GM23338 (cell line): ENCODE data around the gene MRAP. TPM values are rescaled to one million over a fixed set of nuclear protein-coding genes. Genes with fewer than 3 reads are reported as not detected.

Experiments
- ATAC-seq: fragments of 200-7000 bp; cut with Tn5 transposase; 3 replicates; pipeline ENCODE4 v1.9.1; 2020
- DNase-seq: peaks from one replicate; pipeline ENCODE4 v3.0.0-alpha.2; 2015; ENCODE audit warnings: low spot score
- H2AFZ ChIP-seq: fragments of 200-600 bp; sonication (generic); 2 replicates; pipeline ENCODE4 v1.8.0; 2016; ENCODE audit warnings: antibody characterized with exemption, mild to moderate bottlenecking, moderate library complexity
- H3F3A ChIP-seq: fragments of 200-600 bp; sonication (generic); replicated peaks from 2 replicates; pipeline ENCODE4 v1.8.0; 2017; ENCODE audit warnings: antibody characterized with exemption, mixed run types, low read depth
- H3K27ac ChIP-seq: fragments of 200-600 bp; sonication (generic); 2 replicates; pipeline ENCODE4 v1.6.1; 2016; ENCODE audit warnings: low read depth
- H3K27me3 ChIP-seq: fragments of 200-600 bp; sonication (generic); 2 replicates; pipeline ENCODE4 v1.8.0; 2016; ENCODE audit warnings: mild to moderate bottlenecking, mixed run types, moderate library complexity; ENCODE audit not compliant: insufficient read depth
- H3K36me3 ChIP-seq: fragments of 200-600 bp; sonication (generic); 2 replicates; pipeline ENCODE4 v1.8.0; 2016; ENCODE audit warnings: mild to moderate bottlenecking; ENCODE audit not compliant: insufficient read depth
- H3K4me1 ChIP-seq: fragments of 200-600 bp; sonication (generic); 2 replicates; pipeline ENCODE4 v1.8.0; 2016; ENCODE audit warnings: mild to moderate bottlenecking, moderate library complexity; ENCODE audit not compliant: insufficient read depth
- H3K4me2 ChIP-seq: fragments of 200-600 bp; sonication (generic); 2 replicates; pipeline ENCODE4 v1.7.1; 2017; ENCODE audit warnings: mixed run types
- H3K4me3 ChIP-seq: fragments of 200-600 bp; sonication (generic); 2 replicates; pipeline ENCODE4 v1.6.1; 2016; ENCODE audit warnings: mixed run types
- H3K79me2 ChIP-seq: fragments of 200-600 bp; sonication (generic); replicated peaks from 2 replicates; pipeline ENCODE4 v1.8.0; 2017; ENCODE audit warnings: mild to moderate bottlenecking; ENCODE audit not compliant: insufficient read depth
- H3K9me2 ChIP-seq: fragments of 200-600 bp; sonication (generic); 2 replicates; pipeline ENCODE4 v1.8.0; 2017; ENCODE audit not compliant: insufficient read depth
- H4K20me1 ChIP-seq: fragments of 200-600 bp; sonication (generic); replicated peaks from 2 replicates; pipeline ENCODE4 v1.8.0; 2017; ENCODE audit warnings: mild to moderate bottlenecking; ENCODE audit not compliant: insufficient read depth
- H3K27ac Mint-ChIP-seq: 2 replicates; pipeline ENCODE4 v1.8.0; 2020; ENCODE audit warnings: inconsistent platforms, mild to moderate bottlenecking, moderate library complexity, mixed read lengths
- H3K27me3 Mint-ChIP-seq: 3 replicates; pipeline ENCODE4 v1.8.0; 2022; ENCODE audit warnings: low read depth, mild to moderate bottlenecking, moderate library complexity, mixed read lengths, inconsistent platforms; ENCODE audit not compliant: insufficient read depth, poor library complexity
- H3K36me3 Mint-ChIP-seq: 3 replicates; pipeline ENCODE4 v1.8.0; 2021; ENCODE audit warnings: low read depth, mild to moderate bottlenecking, inconsistent platforms, moderate library complexity, mixed read lengths
- H3K4me1 Mint-ChIP-seq: 3 replicates; pipeline ENCODE4 v1.8.0; 2020; ENCODE audit warnings: mild to moderate bottlenecking, inconsistent platforms, mixed read lengths
- H3K4me3 Mint-ChIP-seq: 3 replicates; pipeline ENCODE4 v1.8.0; 2021; ENCODE audit warnings: moderate library complexity, mild to moderate bottlenecking, inconsistent platforms, mixed read lengths
- H3K9me3 Mint-ChIP-seq: 3 replicates; pipeline ENCODE4 v1.8.0; 2020; ENCODE audit warnings: moderate library complexity, mild to moderate bottlenecking, inconsistent platforms, mixed read lengths
- CREB1 ChIP-seq: fragments of 250-450 bp; sonication (Bioruptor Pico); IDR thresholded peaks from 2 replicates; pipeline ENCODE4 v1.5.0; 2020; ENCODE audit warnings: low read depth, mild to moderate bottlenecking, moderate library complexity
- CTCF ChIP-seq, 2 experiments: fragments of 200-600 bp in 1 of 2; sonication (generic) in 1 of 2; conservative IDR thresholded peaks; 2 replicates each; pipeline versions ENCODE4 v1.5.1 to v1.6.1; 2016 to 2017; ENCODE audit warnings: antibody characterized with exemption in 2 of 2, low read depth in 2 of 2, mild to moderate bottlenecking in 2 of 2, moderate library complexity in 1 of 2
- EZH2 ChIP-seq: fragments of 200-600 bp; sonication (generic); IDR thresholded peaks from one replicate; pipeline ENCODE4 v1.8.0; 2017; ENCODE audit warnings: antibody characterized with exemption, mild to moderate bottlenecking, low read depth; ENCODE audit not compliant: unreplicated experiment
- NANOG ChIP-seq: IDR thresholded peaks from 2 replicates; pipeline ENCODE4 v1.6.1; 2016; ENCODE audit warnings: antibody characterized with exemption, borderline replicate concordance
- POLR2AphosphoS5 ChIP-seq: IDR thresholded peaks from 2 replicates; pipeline ENCODE4 v1.6.1; 2016; ENCODE audit warnings: antibody characterized with exemption, low read depth
- ZNF114 ChIP-seq: fragments of 250-450 bp; sonication (Bioruptor Pico); IDR thresholded peaks from 2 replicates; pipeline ENCODE4 v1.5.0; 2020; ENCODE audit warnings: mild to moderate bottlenecking, moderate library complexity
- ZNF331 ChIP-seq: fragments of 250-450 bp; sonication (Bioruptor Pico); IDR thresholded peaks from 2 replicates; pipeline ENCODE4 v1.5.0; 2020; ENCODE audit warnings: low read depth, mild to moderate bottlenecking, moderate library complexity
- polyA plus RNA-seq: library from polyadenylated mRNA; unstranded; fragments of >200 nt; fragmentation: Nextera tagmentation; extraction: Ambion mirVana; gene quantifications from 2 replicates; pipeline ENCODE4 v1.2.1, GENCODE V29; 2016
- total RNA-seq: library from RNA; depleted of rRNA; stranded (reverse); fragments of >200 nt; shearing (Covaris generic); gene quantifications from 2 replicates; pipeline ENCODE4 v1.2.3, GENCODE V29; 2014
- TF ChIP-seq, protein P1 (sequence below): fragments of 250-450 bp; sonication (Bioruptor Pico); IDR thresholded peaks from 2 replicates; pipeline ENCODE4 v1.5.0; 2020; ENCODE audit warnings: mild to moderate bottlenecking, moderate library complexity
- TF ChIP-seq, protein P2 (sequence below): IDR thresholded peaks from 2 replicates; pipeline ENCODE4 v1.6.1; 2016; ENCODE audit warnings: antibody characterized with exemption

MRAP gene
- total and polyA plus RNA-seq, 2 experiments from 2014 or later = 0.78 TPM; not detected in 1

DNA sequence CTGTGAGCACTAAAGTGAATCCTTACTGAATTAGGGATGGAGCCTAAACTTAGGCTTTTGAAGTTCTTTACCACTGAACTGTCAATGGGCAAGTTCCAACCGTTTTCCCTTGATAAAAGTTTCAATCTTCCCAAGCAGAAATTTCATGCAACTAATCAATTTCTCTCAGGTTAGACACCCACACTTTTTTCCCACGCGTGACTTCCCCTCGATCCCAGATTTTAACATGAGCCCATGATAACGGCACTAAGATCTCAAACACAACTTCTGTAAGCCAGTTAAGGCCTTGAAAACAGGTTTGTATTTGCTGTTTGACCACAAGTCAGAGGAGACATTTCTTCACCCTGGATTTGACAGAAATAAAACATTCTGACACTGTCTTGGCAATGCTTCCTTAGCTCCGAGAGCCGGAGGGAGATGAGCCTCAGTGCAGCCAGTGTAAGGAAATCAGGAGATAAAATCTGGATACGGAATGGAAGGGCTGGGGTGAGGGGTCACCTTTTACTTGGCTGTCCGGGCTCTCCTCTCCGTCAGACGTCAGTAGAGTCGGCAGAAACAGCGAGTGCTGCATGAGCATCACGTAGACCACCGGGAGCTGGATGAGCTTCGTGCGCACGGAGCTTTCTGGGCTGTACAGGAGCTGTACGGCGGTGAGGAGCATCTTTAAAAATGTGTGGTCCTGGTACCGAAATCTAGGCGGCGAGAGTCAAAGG is 39.7 kb downstream of the MRAP start (continued):
- TF ChIP-seq CTCF (conservative IDR thresholded peaks at IDR 0.05; ENCODE audit: low read depth in 2 of 2) (no peak), CREB1 (CRISPR knock-in tag) (no peak)

- Mint-ChIP-seq H3K4me3 (no peak overlapping the region), H3K9me3 (no peaks in the 10 kb centered on the region), H3K36me3 (peaks cover 78% of the 10 kb centered on the region), H3K27ac (0 out of 2 replicates have a peak overlapping the region, but pooled peaks have one; percentile 43), H3K27me3 (no peaks in the 10 kb centered on the region), H3K4me1 (peaks cover 3% of the 10 kb centered on the region)
- no peaks in the 10 kb centered on the region for H3K9me2 ChIP-seq
- H3K36me3 ChIP-seq = peaks cover 53% of the 10 kb centered on the region
- no peak overlapping the region for H3K4me2 ChIP-seq
- ATAC-seq (no peak), DNase-seq (no peak)
- H3K27me3 ChIP-seq = no peaks in the 10 kb centered on the region
- peaks cover 7% of the 10 kb centered on the region; the same call in 1 of the 2 replicates for H4K20me1 ChIP-seq
- no peak overlapping the region for H3K27ac ChIP-seq
- no peak overlapping the region for H2AFZ ChIP-seq
- H3F3A ChIP-seq = no peaks in the 10 kb centered on the region
- H3K4me1 ChIP-seq = no peaks in the 10 kb centered on the region
- H3K79me2 ChIP-seq = 0 out of 2 replicates have a peak, but pooled peaks cover 10% of the 10 kb centered on the region
- no peak overlapping the region for H3K4me3 ChIP-seq
- TF ChIP-seq NANOG (no peak), ZNF114 (no peak), ZNF331 (CRISPR knock-in tag) (no peak), CREB1 (CRISPR knock-in tag) (no peak), POLR2AphosphoS5 (no peak), CTCF (conservative IDR thresholded peaks at IDR 0.05; ENCODE audit: low read depth in 2 of 2) (no peak), EZH2 (no peak)
- TF ChIP-seq, protein P1, sequence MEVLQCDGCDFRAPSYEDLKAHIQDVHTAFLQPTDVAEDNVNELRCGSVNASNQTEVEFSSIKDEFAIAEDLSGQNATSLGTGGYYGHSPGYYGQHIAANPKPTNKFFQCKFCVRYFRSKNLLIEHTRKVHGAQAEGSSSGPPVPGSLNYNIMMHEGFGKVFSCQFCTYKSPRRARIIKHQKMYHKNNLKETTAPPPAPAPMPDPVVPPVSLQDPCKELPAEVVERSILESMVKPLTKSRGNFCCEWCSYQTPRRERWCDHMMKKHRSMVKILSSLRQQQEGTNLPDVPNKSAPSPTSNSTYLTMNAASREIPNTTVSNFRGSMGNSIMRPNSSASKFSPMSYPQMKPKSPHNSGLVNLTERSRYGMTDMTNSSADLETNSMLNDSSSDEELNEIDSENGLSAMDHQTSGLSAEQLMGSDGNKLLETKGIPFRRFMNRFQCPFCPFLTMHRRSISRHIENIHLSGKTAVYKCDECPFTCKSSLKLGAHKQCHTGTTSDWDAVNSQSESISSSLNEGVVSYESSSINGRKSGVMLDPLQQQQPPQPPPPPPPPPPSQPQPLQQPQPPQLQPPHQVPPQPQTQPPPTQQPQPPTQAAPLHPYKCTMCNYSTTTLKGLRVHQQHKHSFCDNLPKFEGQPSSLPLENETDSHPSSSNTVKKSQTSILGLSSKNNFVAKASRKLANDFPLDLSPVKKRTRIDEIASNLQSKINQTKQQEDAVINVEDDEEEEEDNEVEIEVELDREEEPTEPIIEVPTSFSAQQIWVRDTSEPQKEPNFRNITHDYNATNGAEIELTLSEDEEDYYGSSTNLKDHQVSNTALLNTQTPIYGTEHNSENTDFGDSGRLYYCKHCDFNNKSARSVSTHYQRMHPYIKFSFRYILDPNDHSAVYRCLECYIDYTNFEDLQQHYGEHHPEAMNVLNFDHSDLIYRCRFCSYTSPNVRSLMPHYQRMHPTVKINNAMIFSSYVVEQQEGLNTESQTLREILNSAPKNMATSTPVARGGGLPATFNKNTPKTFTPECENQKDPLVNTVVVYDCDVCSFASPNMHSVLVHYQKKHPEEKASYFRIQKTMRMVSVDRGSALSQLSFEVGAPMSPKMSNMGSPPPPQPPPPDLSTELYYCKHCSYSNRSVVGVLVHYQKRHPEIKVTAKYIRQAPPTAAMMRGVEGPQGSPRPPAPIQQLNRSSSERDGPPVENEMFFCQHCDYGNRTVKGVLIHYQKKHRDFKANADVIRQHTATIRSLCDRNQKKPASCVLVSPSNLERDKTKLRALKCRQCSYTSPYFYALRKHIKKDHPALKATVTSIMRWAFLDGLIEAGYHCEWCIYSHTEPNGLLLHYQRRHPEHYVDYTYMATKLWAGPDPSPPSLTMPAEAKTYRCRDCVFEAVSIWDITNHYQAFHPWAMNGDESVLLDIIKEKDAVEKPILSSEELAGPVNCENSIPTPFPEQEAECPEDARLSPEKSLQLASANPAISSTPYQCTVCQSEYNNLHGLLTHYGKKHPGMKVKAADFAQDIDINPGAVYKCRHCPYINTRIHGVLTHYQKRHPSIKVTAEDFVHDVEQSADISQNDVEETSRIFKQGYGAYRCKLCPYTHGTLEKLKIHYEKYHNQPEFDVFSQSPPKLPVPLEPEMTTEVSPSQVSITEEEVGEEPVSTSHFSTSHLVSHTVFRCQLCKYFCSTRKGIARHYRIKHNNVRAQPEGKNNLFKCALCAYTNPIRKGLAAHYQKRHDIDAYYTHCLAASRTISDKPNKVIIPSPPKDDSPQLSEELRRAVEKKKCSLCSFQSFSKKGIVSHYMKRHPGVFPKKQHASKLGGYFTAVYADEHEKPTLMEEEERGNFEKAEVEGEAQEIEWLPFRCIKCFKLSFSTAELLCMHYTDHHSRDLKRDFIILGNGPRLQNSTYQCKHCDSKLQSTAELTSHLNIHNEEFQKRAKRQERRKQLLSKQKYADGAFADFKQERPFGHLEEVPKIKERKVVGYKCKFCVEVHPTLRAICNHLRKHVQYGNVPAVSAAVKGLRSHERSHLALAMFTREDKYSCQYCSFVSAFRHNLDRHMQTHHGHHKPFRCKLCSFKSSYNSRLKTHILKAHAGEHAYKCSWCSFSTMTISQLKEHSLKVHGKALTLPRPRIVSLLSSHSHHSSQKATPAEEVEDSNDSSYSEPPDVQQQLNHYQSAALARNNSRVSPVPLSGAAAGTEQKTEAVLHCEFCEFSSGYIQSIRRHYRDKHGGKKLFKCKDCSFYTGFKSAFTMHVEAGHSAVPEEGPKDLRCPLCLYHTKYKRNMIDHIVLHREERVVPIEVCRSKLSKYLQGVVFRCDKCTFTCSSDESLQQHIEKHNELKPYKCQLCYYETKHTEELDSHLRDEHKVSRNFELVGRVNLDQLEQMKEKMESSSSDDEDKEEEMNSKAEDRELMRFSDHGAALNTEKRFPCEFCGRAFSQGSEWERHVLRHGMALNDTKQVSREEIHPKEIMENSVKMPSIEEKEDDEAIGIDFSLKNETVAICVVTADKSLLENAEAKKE (CRISPR knock-in tag) = no peak
- TF ChIP-seq, protein P2, sequence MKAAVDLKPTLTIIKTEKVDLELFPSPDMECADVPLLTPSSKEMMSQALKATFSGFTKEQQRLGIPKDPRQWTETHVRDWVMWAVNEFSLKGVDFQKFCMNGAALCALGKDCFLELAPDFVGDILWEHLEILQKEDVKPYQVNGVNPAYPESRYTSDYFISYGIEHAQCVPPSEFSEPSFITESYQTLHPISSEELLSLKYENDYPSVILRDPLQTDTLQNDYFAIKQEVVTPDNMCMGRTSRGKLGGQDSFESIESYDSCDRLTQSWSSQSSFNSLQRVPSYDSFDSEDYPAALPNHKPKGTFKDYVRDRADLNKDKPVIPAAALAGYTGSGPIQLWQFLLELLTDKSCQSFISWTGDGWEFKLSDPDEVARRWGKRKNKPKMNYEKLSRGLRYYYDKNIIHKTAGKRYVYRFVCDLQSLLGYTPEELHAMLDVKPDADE = no peak
Observed at GRCh38 chr21:32340863-32341848, 42.5 kb downstream of the MRAP start.
